H9 (cell line): ENCODE measurements around the gene CCNG1. TPM values are rescaled to one million over a fixed set of nuclear protein-coding genes. Genes with fewer than 3 reads are reported as not detected.

Experiments used
- DNase-seq: peaks from one replicate; pipeline ENCODE4 v3.0.0-alpha.2; 2017
- H2AFZ ChIP-seq: one replicate; pipeline ENCODE4 v1.6.1; 2013; ENCODE audit warnings: mild to moderate bottlenecking, low read length, control low read depth, moderate library complexity
- H2AK5ac ChIP-seq: 2 replicates; pipeline ENCODE4 v1.6.1; 2013; ENCODE audit warnings: low read length, control low read depth, mixed read lengths; ENCODE audit not compliant: insufficient read length
- H2BK120ac ChIP-seq: one replicate; pipeline ENCODE4 v1.6.1; 2013; ENCODE audit warnings: low read depth, mild to moderate bottlenecking, low read length, control low read depth, inconsistent platforms; ENCODE audit not compliant: poor library complexity, severe bottlenecking
- H2BK12ac ChIP-seq: 2 replicates; pipeline ENCODE4 v1.6.1; 2013; ENCODE audit warnings: low read length, control low read depth, mixed read lengths, low read depth; ENCODE audit not compliant: insufficient read length
- H2BK15ac ChIP-seq: 2 replicates; pipeline ENCODE4 v1.6.1; 2013; ENCODE audit warnings: low read depth, low read length, control low read depth
- H2BK20ac ChIP-seq: one replicate; pipeline ENCODE4 v1.6.1; 2013; ENCODE audit warnings: low read depth, mild to moderate bottlenecking, low read length, control low read depth, inconsistent platforms; ENCODE audit not compliant: poor library complexity, severe bottlenecking
- H2BK5ac ChIP-seq: 2 replicates; pipeline ENCODE4 v1.6.1; 2013; ENCODE audit warnings: low read length, control low read depth, mixed read lengths; ENCODE audit not compliant: insufficient read length
- H3K14ac ChIP-seq: 2 replicates; pipeline ENCODE4 v1.6.1; 2013; ENCODE audit warnings: low read length, control low read depth; ENCODE audit not compliant: insufficient read depth
- H3K18ac ChIP-seq: 2 replicates; pipeline ENCODE4 v1.6.1; 2013; ENCODE audit warnings: low read depth, mild to moderate bottlenecking, mixed read lengths, low read length, control low read depth; ENCODE audit not compliant: insufficient read length
- H3K23ac ChIP-seq: 2 replicates; pipeline ENCODE4 v1.6.1; 2013; ENCODE audit warnings: low read length, control low read depth, mixed read lengths, low read depth; ENCODE audit not compliant: insufficient read length
- H3K23me2 ChIP-seq: 2 replicates; pipeline ENCODE4 v1.6.1; 2013; ENCODE audit warnings: low read depth, mild to moderate bottlenecking, mixed read lengths, low read length, control low read depth; ENCODE audit not compliant: insufficient read length, poor library complexity, severe bottlenecking
- H3K27ac ChIP-seq: 2 replicates; pipeline ENCODE4 v1.5.1; 2013; ENCODE audit warnings: low read length, control low read depth, mixed read lengths, low read depth; ENCODE audit not compliant: insufficient read length
- H3K27me3 ChIP-seq: 2 replicates; pipeline ENCODE4 v1.6.1; 2013; ENCODE audit warnings: low read length, control low read depth, inconsistent platforms; ENCODE audit not compliant: insufficient read depth
- H3K4ac ChIP-seq: 2 replicates; pipeline ENCODE4 v1.6.1; 2013; ENCODE audit warnings: low read depth, mild to moderate bottlenecking, control low read depth, inconsistent platforms, low read length, moderate library complexity
- H3K4me1 ChIP-seq: 2 replicates; pipeline ENCODE4 v1.6.1; 2013; ENCODE audit warnings: low read length, control low read depth, inconsistent platforms; ENCODE audit not compliant: insufficient read depth
- H3K4me2 ChIP-seq: 2 replicates; pipeline ENCODE4 v1.6.1; 2013; ENCODE audit warnings: low read length, control low read depth, mixed read lengths; ENCODE audit not compliant: insufficient read length, insufficient read depth
- H3K56ac ChIP-seq: 2 replicates; pipeline ENCODE4 v1.6.1; 2013; ENCODE audit warnings: low read depth, mild to moderate bottlenecking, mixed read lengths, low read length, control low read depth; ENCODE audit not compliant: insufficient read length
- H3K79me1 ChIP-seq: 2 replicates; pipeline ENCODE4 v1.6.1; 2013; ENCODE audit warnings: low read depth, mild to moderate bottlenecking, moderate library complexity, low read length, control low read depth, inconsistent platforms; ENCODE audit not compliant: insufficient read depth, poor library complexity, severe bottlenecking
- H3K79me2 ChIP-seq: 2 replicates; pipeline ENCODE4 v1.6.1; 2013; ENCODE audit warnings: low read length, control low read depth, inconsistent platforms; ENCODE audit not compliant: insufficient read depth
- H3K9ac ChIP-seq: 2 replicates; pipeline ENCODE4 v1.6.1; 2013; ENCODE audit warnings: low read length, control low read depth, mixed read lengths; ENCODE audit not compliant: insufficient read length; ENCODE audit errors: extremely low read depth
- H3K9me3 ChIP-seq: one replicate; pipeline ENCODE4 v1.6.1; 2013; ENCODE audit warnings: low read depth, low read length, inconsistent platforms; ENCODE audit not compliant: control insufficient read depth
- H3T11ph ChIP-seq: one replicate; pipeline ENCODE4 v1.6.1; 2013; ENCODE audit warnings: mild to moderate bottlenecking, low read length, control low read depth, inconsistent platforms
- H4K20me1 ChIP-seq: one replicate; pipeline ENCODE4 v1.6.1; 2013; ENCODE audit not compliant: control insufficient read depth, insufficient read length, insufficient read depth
- H4K5ac ChIP-seq: 2 replicates; pipeline ENCODE4 v1.6.1; 2013; ENCODE audit warnings: low read depth, mild to moderate bottlenecking, mixed read lengths, low read length, control low read depth; ENCODE audit not compliant: insufficient read length
- H4K8ac ChIP-seq: replicated peaks from 2 replicates; pipeline ENCODE4 v1.6.1; 2013; ENCODE audit warnings: low read length, control low read depth, mixed read lengths, low read depth; ENCODE audit not compliant: insufficient read length
- H4K91ac ChIP-seq: 2 replicates; pipeline ENCODE4 v1.6.1; 2013; ENCODE audit warnings: low read depth, mild to moderate bottlenecking, moderate library complexity, mixed read lengths, low read length, control low read depth; ENCODE audit not compliant: insufficient read length
- H3K27ac Mint-ChIP-seq, 3 experiments: 2 replicates in 2 of 3; 3 replicates in 1 of 3; pipeline ENCODE4 v1.8.0; 2020 to 2021; ENCODE audit warnings: mixed read lengths in 3 of 3, mild to moderate bottlenecking in 1 of 3, moderate library complexity in 1 of 3
- H3K27me3 Mint-ChIP-seq: 2 replicates; pipeline ENCODE4 v1.8.0; 2021; ENCODE audit warnings: low read depth, mild to moderate bottlenecking, moderate library complexity, mixed read lengths
- H3K36me3 Mint-ChIP-seq, 3 experiments: 2 replicates in 2 of 3; 3 replicates in 1 of 3; pipeline ENCODE4 v1.8.0; 2020 to 2021; ENCODE audit warnings: low read depth in 3 of 3, mixed read lengths in 3 of 3; ENCODE audit not compliant: insufficient read depth in 1 of 3
- H3K4me1 Mint-ChIP-seq, 2 experiments: 2 replicates each; pipeline ENCODE4 v1.8.0; 2020; ENCODE audit warnings: mixed read lengths in 2 of 2
- H3K4me3 Mint-ChIP-seq, 2 experiments: 2 replicates in 1 of 2; 3 replicates in 1 of 2; pipeline ENCODE4 v1.8.0; 2020 to 2021; ENCODE audit warnings: mild to moderate bottlenecking in 2 of 2, mixed read lengths in 2 of 2, moderate library complexity in 1 of 2
- H3K9me3 Mint-ChIP-seq, 2 experiments: 2 replicates in 1 of 2; 3 replicates in 1 of 2; pipeline ENCODE4 v1.8.0; 2020; ENCODE audit warnings: mild to moderate bottlenecking in 2 of 2, mixed read lengths in 2 of 2, moderate library complexity in 1 of 2
- CTCF ChIP-seq: fragments of 200-600 bp; sonication (generic); conservative IDR thresholded peaks from 3 replicates; pipeline ENCODE4 v1.8.0; 2021; ENCODE audit warnings: antibody characterized with exemption, mild to moderate bottlenecking
- WGBS: extraction: QIAGEN DNeasy Blood & Tissue Kit; methylation state at CpG from one replicate; pipeline ENCODE4 v1.1.7; 2013; ENCODE audit warnings: missing lambda C conversion rate, low lambda C conversion rate, mixed read lengths; ENCODE audit not compliant: insufficient read length; ENCODE audit errors: extremely low coverage; 5-methylcytosine and 5-hydroxymethylcytosine counted together
- total RNA-seq: library from RNA; stranded (reverse); gene quantifications from 2 replicates; pipeline ENCODE4 v1.2.1, GENCODE V29; 2021

The CCNG1 gene
- total RNA-seq, 1 experiment from 2014 or later: 521 TPM

DNA sequence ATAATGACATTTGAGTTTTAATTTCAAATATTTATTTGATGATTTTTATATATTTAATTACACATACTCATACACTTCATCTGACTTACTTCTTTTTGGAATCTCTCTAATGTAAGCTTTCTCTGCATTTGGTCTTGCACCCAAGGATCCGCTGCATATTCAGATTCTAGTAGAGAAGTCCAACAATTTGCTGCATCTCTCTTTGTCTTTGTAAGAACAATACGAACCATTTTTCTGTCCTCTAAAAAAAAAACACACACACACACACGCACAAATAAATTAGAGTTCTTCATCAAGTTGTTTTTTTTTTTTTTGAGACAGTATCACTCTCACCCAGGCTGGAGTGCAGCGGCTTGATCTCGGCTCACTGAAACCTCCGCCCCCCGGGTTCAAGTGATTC lies 19.4 kb downstream of the CCNG1 start:
- peaks cover 8 to 20% of the 10 kb centered on the region in 2 experiments for H3K4me1 Mint-ChIP-seq

More for the DNA sequence above, 19.4 kb downstream of the CCNG1 start:
- Mint-ChIP-seq H3K4me3 (0 out of 5 replicates have a peak overlapping the region, but pooled peaks of 1 of the 2 experiments have one; percentile 20), H3K9me3 (no peaks in the 10 kb centered on the region), H3K36me3 (peaks cover 16 to 38% (median 36%) of the 10 kb centered on the region in 3 experiments; a peak in 6 of 7 replicates), H3K27me3 (peaks cover 3% of the 10 kb centered on the region; the same call in 1 of the 2 replicates), H3K27ac (no peak overlapping the region; a peak in 2 of 7 replicates)
- H2BK12ac ChIP-seq: no peak overlapping the region
- H3K79me2 ChIP-seq: no peaks in the 10 kb centered on the region; the same call in 1 of the 2 replicates
- no peaks in the 10 kb centered on the region for H3K9me3 ChIP-seq
- no peak overlapping the region for H4K8ac ChIP-seq
- H3K23me2 ChIP-seq: peaks cover 4% of the 10 kb centered on the region
- H4K91ac ChIP-seq: no peak overlapping the region
- no peak overlapping the region for H4K5ac ChIP-seq
- no peaks in the 10 kb centered on the region for H4K20me1 ChIP-seq
- H3K4ac ChIP-seq: no peak overlapping the region
- no peak overlapping the region for H3K4me2 ChIP-seq
- no peak overlapping the region for H3K18ac ChIP-seq
- no peak overlapping the region for H2BK5ac ChIP-seq
- no peak overlapping the region for H3K9ac ChIP-seq
- no peak overlapping the region for H3K27ac ChIP-seq
- no peak overlapping the region for H2BK20ac ChIP-seq
- H3K23ac ChIP-seq: no peak overlapping the region
- H2BK120ac ChIP-seq: no peak overlapping the region
- DNase-seq: no peak
- H3T11ph ChIP-seq: no peak overlapping the region
- no peak overlapping the region for H3K56ac ChIP-seq
- H2BK15ac ChIP-seq: no peak overlapping the region
- no peak for TF ChIP-seq CTCF
- H2AFZ ChIP-seq: no peak overlapping the region
- no peak overlapping the region for H2AK5ac ChIP-seq
- H3K27me3 ChIP-seq: no peaks in the 10 kb centered on the region; the same call in 1 of the 2 replicates
- no peaks in the 10 kb centered on the region for H3K4me1 ChIP-seq
- no peak overlapping the region for H3K14ac ChIP-seq
- no peaks in the 10 kb centered on the region for H3K79me1 ChIP-seq
- no CpG with 5 or more reads among the region's 7 CpGs for WGBS
